ENCODE measurements around the gene GGACT. TPM values are rescaled to one million over a fixed set of nuclear protein-coding genes. Genes with fewer than 3 reads are reported as not detected.

Gene GGACT
- total and polyA plus RNA-seq, 2 of the 8 experiments (the other 6 are each of a cell fraction or from before 2014, with no cell fraction given): 1.1 to 1.5 TPM

GRCh38 chr13:100600915-100601314 lies 12.3 kb upstream of the GGACT start:
- H3K23ac ChIP-seq (ENCODE audit: insufficient read length): no peak overlapping the region
- no peak overlapping the region for H3K27ac ChIP-seq (ENCODE audit: low read depth, low read length)
- H3K14ac ChIP-seq (ENCODE audit: insufficient read length): no peak overlapping the region
- H2BK20ac ChIP-seq (ENCODE audit: low read length): no peak overlapping the region
- 78% methylated on average over 6 of the region's 6 CpGs; no CpG with 5 or more reads in 1 of the 2 experiments for WGBS, 2 experiments (ENCODE audit: extremely low coverage in 1 of 2, insufficient coverage in 1 of 2, insufficient read length in 1 of 2, insufficient replicate concordance in 2 of 2, low coverage in 1 of 2, low lambda C conversion rate in 2 of 2, missing lambda C conversion rate in 1 of 2)
- no peak overlapping the region for H3K9ac ChIP-seq (replicated peaks in 1 of 4; ENCODE audit: extremely low read depth in 1 of 4, low read depth in 3 of 4, low read length in 3 of 4)
- no peaks in the 10 kb centered on the region for H3K79me2 ChIP-seq (ENCODE audit: control insufficient read depth in 1 of 2, insufficient read depth in 2 of 2, low read length in 2 of 2)
- no peak for FAIRE-seq
- no peaks in the 10 kb centered on the region for H4K20me1 ChIP-seq (replicated peaks in 1 of 2; ENCODE audit: control insufficient read depth in 1 of 2, insufficient read depth in 2 of 2, low read length in 2 of 2)
- H4K91ac ChIP-seq (replicated peaks; ENCODE audit: insufficient read length, low read length): no peak overlapping the region
- no peaks in the 10 kb centered on the region for H3K23me2 ChIP-seq (ENCODE audit: low read depth, low read length)
- no peak overlapping the region for H2BK120ac ChIP-seq (replicated peaks; ENCODE audit: low read depth, low read length)
- no peak overlapping the region for H2BK15ac ChIP-seq (ENCODE audit: low read length)
- no peaks in the 10 kb centered on the region for H3K36me3 ChIP-seq (ENCODE audit: control insufficient read depth in 2 of 4, insufficient read depth in 4 of 4, low read length in 3 of 4)
- no peak overlapping the region for H2AFZ ChIP-seq (ENCODE audit: low read length)
- no peak overlapping the region for H3K4me3 ChIP-seq (ENCODE audit: extremely low read depth in 1 of 4, insufficient read depth in 2 of 4, low read depth in 3 of 4, low read length in 4 of 4)
- POLR2A ChIA-PET (ENCODE audit: partially characterized antibody): no interaction called here
- no peak for TF ChIP-seq HDAC6 (IDR thresholded peaks at IDR 0.05; ENCODE audit: low read depth, low read length)
- no peak for TF ChIP-seq ATF3 (IDR thresholded peaks at IDR 0.05; ENCODE audit: insufficient read depth, low read depth, low read length)
- no peak for TF ChIP-seq SUZ12 (IDR thresholded peaks at IDR 0.05; ENCODE audit: low read length)
- H3K4me2 ChIP-seq (ENCODE audit: insufficient read depth in 1 of 2, low read depth in 2 of 2, low read length in 2 of 2): no peak overlapping the region
- no peak overlapping the region for H3K56ac ChIP-seq (replicated peaks; ENCODE audit: insufficient read length, low read depth, low read length)
- H3K9me3 ChIP-seq (ENCODE audit: insufficient read depth in 2 of 2, low read depth in 1 of 2, low read length in 1 of 2): no peaks in the 10 kb centered on the region
- no peaks in the 10 kb centered on the region for H3K27me3 ChIP-seq (replicated peaks in 1 of 4; ENCODE audit: control insufficient read depth in 3 of 4, extremely low read depth in 1 of 4, insufficient read depth in 3 of 4, low read length in 3 of 4)
- 0 out of 2 replicates have a peak overlapping the region, but pooled peaks have one; percentile 39 for H2AK5ac ChIP-seq (ENCODE audit: low read depth, low read length)
- H3K18ac ChIP-seq (ENCODE audit: extremely low read depth, low read length): no peak overlapping the region; the same call in 1 of the 2 replicates
- H3K4me1 ChIP-seq (replicated peaks in 1 of 4; ENCODE audit: control insufficient read depth in 3 of 4, insufficient read depth in 4 of 4, low read length in 3 of 4): no peaks in the 10 kb centered on the region
- H2BK12ac ChIP-seq (ENCODE audit: low read depth, low read length): no peak overlapping the region
- H3K79me1 ChIP-seq (ENCODE audit: low read depth, low read length): no peaks in the 10 kb centered on the region
- no peak for DNase-seq (ENCODE audit: low read depth in 1 of 2, low spot score in 2 of 2)
- H4K8ac ChIP-seq (ENCODE audit: extremely low read depth, insufficient read depth, low read length): no peak overlapping the region
- CTCF ChIA-PET (ENCODE audit: partially characterized antibody): interaction anchor here (0.6 to 1.1 kb wide), 3 partner anchors 13 to 58 kb away, joined by 3 read pairs; no protein-coding TSS in a partner anchor
- no peak overlapping the region for H3K4ac ChIP-seq (replicated peaks; ENCODE audit: insufficient read length, low read depth, low read length)
- H4K5ac ChIP-seq (ENCODE audit: insufficient read length, low read depth, low read length): no peak overlapping the region
- no peak overlapping the region for H2BK5ac ChIP-seq (ENCODE audit: low read depth, low read length)

Data from H1 (cell line).